RPMI8226 (cell line): ENCODE results near the gene EVA1C.
"Not testable (repeated sequence)": the region's sequence is repeated elsewhere in the genome, so short reads cannot be mapped to it uniquely, and the experiment has no call there.

Experiments used
- DNase-seq: peaks from one replicate; pipeline ENCODE4 v3.0.0-alpha.2; 2015

EVA1C gene

DNA sequence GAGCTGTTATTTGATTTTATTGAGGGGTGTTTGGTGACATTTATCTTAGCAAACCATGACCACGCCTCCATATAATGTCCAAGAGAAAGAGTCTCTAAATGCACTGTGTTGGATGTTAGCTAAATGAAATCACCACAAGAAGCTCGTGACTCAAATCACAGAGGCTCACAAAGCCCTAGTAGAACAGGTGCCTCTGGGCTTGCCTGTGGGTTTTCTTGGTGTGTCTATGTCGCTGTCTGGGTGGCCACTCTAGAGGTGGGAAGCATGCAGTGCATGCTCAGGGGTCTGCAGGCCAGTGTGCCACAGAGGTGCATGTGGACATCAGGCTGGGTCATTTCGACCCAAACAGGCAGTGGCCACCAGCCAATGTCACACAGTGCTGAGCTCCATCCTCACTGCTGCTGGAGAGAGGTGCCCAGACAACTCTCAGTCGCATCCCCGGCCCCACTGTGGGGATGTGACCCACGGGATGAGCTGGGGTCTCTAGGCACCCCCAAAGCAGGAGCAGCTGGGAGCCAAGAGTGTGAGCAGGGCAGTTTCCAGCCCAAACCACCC lies 94.0 kb downstream of the EVA1C start:
- not testable (repeated sequence) for DNase-seq

DNA sequence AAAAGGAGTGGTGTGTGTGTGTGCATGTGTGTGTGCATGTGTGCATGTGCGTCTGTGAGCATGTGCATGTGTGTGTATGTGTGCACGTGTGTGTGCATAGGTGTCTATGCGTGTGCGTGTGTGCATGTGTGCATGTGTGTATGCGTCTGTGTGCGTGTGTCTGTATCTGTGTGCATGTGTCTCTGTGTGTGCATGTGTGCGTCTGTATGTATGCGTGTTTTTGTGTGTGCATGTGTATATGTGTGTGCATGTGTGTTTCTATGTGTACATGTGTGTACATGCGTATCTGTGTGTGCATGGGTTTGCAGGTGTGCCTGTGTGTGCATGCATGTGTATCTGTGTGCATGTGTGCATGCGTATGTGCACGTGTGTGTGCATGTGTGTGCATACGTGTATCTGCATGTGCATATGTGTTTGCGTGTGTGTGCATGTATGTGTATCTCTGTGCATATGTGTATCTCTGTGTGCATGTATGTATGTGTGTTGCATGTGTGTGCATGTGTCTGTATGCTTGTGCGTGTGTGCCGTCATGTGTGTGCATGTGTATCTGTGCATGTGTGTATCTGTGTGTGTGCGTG lies 94.9 kb downstream of the EVA1C start:
- DNase-seq: no peak

GRCh38 chr21:32508036-32508435 lies 95.5 kb downstream of the EVA1C start:
- not testable (repeated sequence) for DNase-seq

GRCh38 chr21:32508558-32508957 lies 96.1 kb downstream of the EVA1C start:
- DNase-seq: no peak

- DNase-seq: not testable (repeated sequence)
Observed at GRCh38 chr21:32508975-32509374, 96.5 kb downstream of the EVA1C start.

GRCh38 chr21:32514275-32515055 lies 102.0 kb downstream of the EVA1C start:
- DNase-seq: no peak

- DNase-seq: no peak
Observed at GRCh38 chr21:32515874-32516273, 103.4 kb downstream of the EVA1C start.

GRCh38 chr21:32516756-32517649 lies 104.5 kb downstream of the EVA1C start:
- DNase-seq: no peak

DNA sequence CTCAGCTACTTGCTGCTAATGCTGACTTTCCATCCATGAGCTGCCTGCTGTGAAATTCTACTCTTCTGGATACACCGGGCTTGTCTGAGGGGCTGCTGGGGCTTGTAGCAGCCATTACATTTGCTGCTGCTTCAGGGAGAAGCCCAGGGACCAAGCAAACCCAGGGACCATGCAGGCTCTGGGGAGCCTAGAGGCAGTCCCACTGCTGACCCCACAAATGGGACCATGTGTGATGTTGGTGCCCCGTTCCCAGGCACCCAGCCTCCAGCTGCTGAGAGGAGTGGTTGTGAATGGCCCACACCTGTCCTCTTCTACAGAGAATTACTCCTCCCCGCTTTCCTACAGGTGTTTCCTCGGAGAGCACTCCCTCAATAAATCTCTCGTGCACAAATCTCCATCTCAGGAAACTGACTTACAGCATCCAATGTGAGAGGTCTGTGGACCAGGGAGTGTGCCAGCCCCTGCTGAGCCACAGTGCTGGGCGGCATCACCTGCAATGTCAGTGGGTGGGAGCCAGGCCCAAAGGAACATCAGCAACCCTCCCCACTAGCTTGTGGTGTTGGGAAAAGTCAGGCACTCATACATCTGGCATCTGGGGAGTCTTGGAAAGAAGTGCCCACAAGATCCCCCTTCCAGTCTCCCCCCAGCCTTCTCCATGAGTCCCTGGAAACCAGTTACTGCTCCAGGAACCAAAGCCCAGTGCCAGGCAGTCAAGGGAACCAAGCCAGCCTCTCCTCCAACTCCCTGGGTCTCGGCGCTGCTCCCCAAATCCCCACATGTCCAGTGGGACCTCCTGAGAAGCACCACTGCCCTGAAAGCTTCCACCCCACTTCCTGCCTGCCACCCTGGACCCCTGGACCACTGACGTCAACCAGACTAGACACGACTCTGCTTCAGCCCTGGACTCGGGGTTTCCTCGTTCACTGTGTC lies 107.7 kb downstream of the EVA1C start:
- DNase-seq: no peak

DNA sequence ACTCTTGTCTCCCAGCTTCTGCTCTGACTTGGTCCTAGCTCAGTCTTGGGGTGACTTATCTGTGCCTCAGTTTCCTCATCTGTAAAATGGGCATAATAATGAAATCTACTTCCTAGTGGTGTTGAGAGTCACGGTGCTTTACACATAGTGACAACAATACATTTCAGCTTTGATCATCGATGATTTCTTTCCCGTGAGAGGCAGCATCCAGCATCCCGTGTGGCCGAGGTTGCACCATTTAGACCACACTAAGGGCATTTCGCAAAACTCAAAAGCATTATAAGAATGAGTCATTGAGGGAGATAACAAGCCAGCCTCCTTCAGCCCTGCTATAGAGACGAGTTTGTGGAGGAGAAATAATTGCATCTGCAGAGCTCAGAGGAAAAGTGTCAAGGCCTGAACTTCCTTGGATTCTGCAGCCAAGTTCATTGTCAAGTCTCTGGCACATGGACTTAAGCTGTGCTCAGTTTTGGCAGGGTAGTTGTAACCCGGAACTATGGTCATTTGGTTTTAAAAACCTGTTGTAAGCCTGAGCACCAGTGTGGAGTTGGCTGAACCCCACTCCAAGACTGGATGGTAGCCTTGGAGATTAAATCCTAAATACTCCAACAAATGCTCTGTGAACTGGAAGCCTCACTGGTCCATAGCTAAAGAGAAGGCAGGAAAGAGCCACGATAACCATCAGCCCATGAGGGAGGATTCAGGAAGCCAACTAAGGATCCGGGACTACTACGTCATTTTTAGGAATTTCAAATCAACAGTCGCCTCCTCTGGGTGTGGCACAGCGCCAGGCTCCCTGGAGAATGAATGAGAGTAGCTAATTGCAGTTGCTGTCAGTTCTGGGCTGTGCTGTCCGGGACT lies 108.6 kb downstream of the EVA1C start:
- no peak for DNase-seq

- DNase-seq: no peak
Observed at GRCh38 chr21:32521736-32522355, 109.3 kb downstream of the EVA1C start.

GRCh38 chr21:32523463-32523862 lies 111.0 kb downstream of the EVA1C start:
- no peak for DNase-seq

DNA sequence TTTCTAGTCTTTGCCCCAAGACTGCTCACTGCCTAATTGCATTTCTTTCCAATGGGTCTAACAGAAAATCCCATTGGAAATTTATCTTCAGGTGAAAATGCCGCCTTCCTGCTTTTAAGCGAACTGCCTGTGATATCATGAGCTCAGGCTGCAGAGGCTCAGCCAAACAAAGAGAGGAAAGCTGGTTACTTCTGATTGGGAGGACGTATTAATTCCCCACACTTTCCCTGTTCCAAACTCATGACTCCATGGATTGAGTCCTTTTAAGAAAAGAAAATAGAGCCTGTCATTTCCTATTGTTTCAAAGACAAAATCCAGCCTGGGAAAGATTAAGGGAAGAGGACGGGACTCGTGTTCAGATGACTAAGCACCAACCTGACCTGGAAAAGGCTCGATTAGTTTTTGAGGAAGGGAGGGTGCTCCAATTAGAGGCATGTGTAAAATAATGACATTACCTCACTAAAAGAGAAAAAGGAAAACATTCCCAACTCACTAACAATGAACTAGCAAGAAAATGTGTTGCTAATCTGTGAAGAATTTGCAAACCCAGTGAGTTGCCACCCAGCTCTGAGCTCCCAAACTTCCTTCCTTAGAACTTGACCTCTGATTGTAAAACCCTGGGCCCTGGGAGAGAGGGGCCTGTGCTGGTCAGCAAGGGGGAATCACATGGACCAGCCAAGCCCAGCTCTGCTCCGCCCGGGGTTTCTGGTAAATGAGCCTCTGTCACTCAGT lies 111.6 kb downstream of the EVA1C start:
- DNase-seq: no peak

GRCh38 chr21:32525282-32525681 lies 112.8 kb downstream of the EVA1C start:
- DNase-seq: no peak

- DNase-seq: no peak
Observed at GRCh38 chr21:32529679-32530078, 117.2 kb downstream of the EVA1C start.

DNA sequence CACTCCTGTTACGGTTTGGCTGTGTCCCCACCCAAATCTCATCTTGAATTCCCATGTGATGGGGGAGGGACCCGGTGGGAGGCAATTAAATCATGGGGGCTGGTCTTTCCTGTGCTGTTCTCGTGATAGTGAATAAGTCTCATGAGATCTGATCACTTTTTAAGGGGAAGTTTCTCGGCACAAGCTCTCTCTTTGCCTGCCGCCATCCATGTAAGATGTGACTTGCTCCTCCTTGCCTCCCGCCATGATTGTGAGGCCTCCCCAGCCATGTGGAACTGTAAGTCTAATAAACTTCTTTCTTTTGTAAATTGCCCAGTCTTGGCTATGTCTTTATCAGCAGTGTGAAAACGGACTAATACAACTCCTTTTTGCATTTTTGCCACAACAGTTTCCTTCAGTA lies 118.3 kb downstream of the EVA1C start:
- DNase-seq: not testable (repeated sequence)

DNA sequence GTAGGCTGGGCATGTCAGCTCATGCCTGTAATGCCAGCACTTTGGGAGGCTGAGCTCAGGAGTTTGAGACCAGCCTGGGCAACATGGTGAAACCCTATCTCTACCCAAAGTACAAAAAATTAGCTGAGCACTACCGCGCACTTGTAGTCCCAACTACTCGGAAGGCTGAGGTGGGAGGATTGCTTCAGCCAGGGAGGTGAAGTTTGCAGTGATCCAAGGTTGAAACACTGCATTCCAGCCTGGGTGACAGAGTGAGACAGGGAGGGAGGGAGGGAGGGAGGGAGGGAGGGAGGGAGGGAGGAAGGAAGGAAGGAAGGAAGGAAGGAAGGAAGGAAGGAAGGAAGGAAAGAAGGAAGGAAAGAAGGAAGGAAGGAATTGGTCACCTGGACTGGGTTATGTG lies 119.1 kb downstream of the EVA1C start:
- not testable (repeated sequence) for DNase-seq

DNA sequence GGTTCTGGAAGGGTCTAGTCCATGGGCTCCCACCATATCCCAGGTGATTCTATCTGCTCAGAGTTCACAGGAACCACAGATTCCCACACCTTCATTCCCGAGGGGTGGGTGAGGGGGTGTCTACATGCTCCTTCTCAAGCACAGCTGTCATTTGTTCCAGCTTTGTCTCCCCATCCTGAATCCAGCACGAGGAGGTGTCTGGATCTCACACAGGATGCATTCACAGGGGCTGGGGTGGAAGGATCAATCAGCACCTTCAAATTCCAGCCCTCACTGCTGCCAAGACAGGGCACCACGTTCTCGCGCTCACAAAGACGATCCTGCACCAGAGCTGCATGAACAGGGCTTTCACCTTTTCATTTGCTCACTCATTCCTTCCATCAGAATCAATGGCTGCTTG lies 120.1 kb downstream of the EVA1C start:
- DNase-seq: no peak

- DNase-seq: no peak
Observed at GRCh38 chr21:32533053-32533452, 120.5 kb downstream of the EVA1C start.

GRCh38 chr21:32533611-32534010 lies 121.1 kb downstream of the EVA1C start:
- no peak for DNase-seq
